ENCODE measurements around the gene KCNG3.
"Not testable (repeated sequence)": the region's sequence is repeated elsewhere in the genome, so short reads cannot be mapped to it uniquely, and the experiment has no call there.

Gene KCNG3

GRCh38 chr2:42421601-42422239 lies 72.1 kb downstream of the KCNG3 start:
- DNase-seq: no peak

GRCh38 chr2:42421157-42421485 lies 72.7 kb downstream of the KCNG3 start:
- DNase-seq: no peak

- no peak for DNase-seq
These were observed 79.1 kb downstream of the KCNG3 start for GRCh38 chr2:42414648-42415047.

GRCh38 chr2:42414158-42414557 lies 79.6 kb downstream of the KCNG3 start:
- DNase-seq: no peak

GRCh38 chr2:42410742-42411514 lies 82.9 kb downstream of the KCNG3 start:
- no peak for DNase-seq

GRCh38 chr2:42408009-42408408 lies 85.8 kb downstream of the KCNG3 start:
- DNase-seq: no peak

- DNase-seq: no peak
These were observed 86.3 kb downstream of the KCNG3 start for GRCh38 chr2:42407476-42407875.

GRCh38 chr2:42404676-42405075 lies 89.1 kb downstream of the KCNG3 start:
- no peak for DNase-seq

GRCh38 chr2:42401773-42402172 lies 92.0 kb downstream of the KCNG3 start:
- DNase-seq: no peak

- not testable (repeated sequence) for DNase-seq
These were observed 95.7 kb downstream of the KCNG3 start for GRCh38 chr2:42398052-42398451.

- DNase-seq: not testable (repeated sequence)
These were observed 100.5 kb downstream of the KCNG3 start for GRCh38 chr2:42393320-42393719.

- no peak for DNase-seq
These were observed 101.6 kb downstream of the KCNG3 start for GRCh38 chr2:42392191-42392590.

Data from CD4-positive, alpha-beta T cell treated with Interleukin-1 beta for 1 hour (primary cell).